NCI-H1694 (cell line): ENCODE data around the gene SYNJ2.
A peak's percentile ranks its signal among the peaks of the same experiment; 100 is the strongest.

ENCODE experiments used
- DNase-seq: peaks from one replicate; lab custom pipeline; 2025; lab: John Stamatoyannopoulos, UW

Gene SYNJ2

DNA sequence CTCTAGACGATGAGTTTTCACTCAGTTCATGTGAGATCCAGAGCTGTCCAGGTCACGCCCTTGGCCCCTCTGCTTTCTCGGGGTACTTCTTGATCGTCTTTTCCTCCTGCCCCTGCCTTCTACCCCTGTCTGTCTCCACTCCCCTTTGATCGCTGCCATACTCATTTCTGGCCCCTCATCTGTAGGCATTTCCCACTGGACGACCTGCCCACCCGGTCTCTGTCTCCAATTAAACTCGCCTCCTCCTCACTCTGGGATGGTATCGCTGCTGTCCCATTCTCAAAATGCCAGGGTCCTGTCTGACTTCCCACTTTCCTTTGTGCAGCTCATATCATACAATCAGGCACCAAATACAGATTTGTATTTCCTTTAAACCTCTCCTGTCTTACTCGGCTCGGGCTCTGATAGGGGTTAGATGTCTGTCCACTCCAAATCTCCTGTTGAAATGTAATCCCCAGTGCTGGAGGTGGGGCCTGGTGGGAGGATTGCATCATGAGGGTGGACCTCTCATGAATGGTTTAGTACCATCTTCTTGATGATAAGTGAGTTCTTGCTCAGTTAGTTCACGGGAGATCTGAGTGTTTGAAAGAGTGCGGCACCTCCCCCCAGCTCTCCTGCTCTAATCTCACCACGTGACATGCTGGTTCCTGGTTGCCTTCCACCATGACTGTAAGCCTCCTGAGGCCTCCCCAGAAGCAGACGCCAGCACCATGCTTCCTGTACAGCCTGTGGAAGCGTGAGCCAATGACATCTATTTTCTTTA, 3.5 kb upstream of the SYNJ2 start:
- no peak for DNase-seq

DNA sequence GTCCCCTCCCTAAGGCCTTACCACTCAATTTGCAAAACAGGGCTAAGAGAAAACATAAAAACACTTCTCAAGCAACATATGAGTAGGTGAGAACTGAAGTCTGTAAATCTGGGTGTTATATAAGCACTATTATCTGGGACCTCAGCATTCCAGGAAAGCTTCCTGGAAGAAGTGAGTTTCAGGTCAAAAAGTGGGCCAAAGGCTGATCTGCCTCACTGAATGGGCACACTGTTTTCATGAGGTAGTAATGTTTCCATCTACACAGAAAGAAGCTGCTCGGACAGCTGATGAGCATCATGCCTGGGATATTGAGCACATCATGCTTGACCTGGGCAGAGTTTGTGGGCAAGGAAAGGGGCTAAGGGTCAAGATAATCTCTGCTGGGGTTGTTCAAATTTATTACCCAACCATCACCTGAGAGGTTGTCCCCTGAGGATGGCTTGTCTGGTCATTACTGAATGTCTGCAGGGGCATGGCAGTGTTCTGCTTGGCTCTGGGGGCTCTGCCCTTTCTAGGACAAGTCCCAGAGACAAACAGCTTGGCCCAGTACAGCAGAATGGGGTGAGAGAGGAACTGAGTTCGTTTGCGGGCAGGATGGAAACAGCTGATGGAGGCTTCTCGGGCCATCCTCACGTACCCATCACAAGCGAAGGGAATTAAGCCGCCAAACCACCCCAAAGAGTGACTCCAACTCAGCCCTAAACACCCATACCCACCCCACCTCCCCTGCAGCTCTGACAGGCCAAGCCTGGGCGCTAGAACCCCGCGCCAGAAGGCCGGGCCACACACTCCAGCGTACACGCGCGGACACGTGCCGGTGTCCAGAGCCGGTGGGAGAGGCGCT, 1.2 kb upstream of the SYNJ2 start:
- no peak for DNase-seq

DNA sequence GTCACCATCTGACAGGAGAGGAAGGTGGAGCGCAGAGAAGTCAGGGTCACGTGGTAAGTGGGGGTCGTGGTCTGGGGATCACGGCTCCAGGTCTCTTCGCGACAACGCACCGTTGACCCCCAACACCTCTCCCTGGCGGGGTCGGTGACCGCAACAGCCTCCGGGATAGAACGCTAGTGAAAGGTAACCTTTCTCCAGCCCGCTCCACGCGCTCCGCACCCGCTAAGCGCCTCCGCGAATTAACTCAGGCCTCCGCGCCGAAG, 600 bp upstream of the SYNJ2 start:
- no peak for DNase-seq

DNA sequence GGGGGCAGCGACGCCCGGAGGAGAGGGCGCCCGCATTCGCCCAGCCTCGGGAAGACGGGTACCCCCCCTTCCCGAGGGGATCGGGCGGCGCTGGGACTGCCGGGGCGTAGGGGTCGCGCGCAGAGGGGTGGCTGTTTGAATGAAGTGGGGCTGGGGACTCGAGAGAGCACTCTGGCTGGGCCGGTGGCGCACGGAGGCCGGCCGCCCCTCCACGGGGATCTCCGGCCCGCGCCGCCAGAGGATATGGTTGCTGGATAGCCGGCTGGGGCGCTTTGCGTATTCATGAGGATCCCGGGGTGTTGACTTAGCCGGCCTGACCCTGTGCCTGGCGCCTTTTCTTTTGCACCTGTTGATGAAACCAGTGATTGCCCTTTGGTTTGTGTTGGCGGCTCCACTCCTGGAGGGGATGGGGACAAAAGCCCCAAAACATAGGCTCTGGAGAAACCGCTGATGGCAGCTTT, 469 bp downstream of the SYNJ2 start:
- no peak for DNase-seq

DNA sequence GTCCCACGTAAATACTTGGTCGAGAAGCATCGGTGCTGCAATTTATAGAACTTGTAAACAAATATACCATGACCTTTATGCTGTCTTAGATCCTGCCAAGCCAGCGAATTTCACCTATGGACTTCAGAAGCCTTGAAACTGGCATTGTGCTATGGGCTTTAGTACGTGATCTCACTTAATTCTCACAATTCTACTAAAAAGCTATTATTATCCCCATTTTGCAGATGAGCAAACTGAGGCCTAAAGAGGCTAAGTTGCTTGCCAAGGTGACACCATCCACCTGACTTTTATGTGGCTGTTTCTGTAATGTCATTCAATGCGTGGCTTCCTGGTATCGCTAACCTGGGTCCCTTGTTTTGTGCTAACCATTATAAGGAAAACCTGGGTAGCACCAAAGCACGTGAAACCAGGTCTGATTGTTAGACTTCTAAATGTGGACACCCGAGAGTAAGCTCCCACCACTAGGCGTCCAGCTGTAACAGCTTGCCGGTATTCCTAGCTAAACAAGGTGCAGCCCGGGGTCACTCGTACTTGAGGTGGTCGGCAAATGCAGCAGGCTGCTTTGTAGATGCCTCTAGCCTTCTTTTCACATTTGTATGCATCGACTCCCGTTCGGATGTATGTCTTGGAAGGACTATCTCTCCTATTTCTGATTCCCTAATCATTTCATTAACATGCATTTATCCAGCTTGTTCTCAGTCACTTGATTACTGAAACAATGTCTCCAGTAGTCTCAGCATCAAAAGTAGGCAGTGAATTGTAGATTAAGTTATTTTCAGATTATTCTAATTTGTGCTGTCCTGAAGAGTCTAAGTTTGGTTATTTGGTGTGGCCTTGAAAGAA, 1.1 kb downstream of the SYNJ2 start:
- no peak for DNase-seq

DNA sequence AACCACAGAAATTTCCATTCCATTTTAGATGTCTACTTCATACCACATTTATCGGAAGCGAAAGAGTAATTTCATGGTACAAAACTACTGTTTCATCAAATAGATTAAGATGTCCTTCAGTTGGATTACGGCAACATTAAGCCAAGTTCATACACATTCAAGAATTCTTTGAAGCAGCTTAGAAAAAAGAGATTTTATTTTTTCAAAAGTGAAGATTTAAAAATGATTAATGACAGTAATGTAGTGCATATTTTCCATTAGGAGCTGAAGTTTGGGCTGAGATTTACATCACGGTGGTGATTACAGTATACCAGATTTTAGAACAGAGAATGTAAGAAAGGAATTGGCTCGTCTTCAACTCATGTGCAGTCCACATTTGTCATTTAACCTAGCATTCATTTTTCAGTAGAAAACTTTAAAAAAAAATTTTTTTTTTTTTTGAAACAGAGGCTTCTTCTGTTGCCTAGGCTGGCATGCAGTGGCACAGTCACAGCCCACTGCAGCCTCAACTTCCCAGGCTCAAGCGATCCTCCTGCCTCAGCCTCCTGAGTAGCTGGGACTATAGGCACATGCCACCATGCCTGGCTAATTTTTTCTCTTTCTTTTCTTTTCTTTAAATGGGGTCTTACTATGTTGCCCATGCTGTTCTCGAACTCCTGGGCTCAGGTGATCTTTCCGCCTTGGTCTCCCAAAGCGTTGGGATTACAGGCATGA, 1.9 kb downstream of the SYNJ2 start:
- DNase-seq: no peak

DNA sequence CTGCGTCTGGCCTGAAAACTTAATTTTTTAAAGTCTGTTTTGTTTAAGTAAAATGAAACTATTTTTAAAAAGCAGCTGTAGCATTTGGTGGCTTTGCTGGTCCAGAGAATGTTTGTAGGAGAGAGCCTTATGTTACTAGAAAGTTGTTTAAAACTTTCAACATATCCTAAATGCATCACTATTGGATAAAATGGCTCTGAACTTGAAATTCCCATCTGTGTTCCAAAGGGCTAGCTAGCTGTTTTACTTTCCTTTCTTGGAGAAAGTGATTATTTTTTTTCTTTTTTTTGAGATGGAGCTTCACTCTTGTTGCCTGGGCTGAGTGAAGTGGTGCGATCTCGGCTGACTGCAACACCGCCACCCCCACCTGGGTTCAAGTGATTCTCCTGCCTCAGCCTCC, 2.5 kb downstream of the SYNJ2 start:
- no peak for DNase-seq

DNA sequence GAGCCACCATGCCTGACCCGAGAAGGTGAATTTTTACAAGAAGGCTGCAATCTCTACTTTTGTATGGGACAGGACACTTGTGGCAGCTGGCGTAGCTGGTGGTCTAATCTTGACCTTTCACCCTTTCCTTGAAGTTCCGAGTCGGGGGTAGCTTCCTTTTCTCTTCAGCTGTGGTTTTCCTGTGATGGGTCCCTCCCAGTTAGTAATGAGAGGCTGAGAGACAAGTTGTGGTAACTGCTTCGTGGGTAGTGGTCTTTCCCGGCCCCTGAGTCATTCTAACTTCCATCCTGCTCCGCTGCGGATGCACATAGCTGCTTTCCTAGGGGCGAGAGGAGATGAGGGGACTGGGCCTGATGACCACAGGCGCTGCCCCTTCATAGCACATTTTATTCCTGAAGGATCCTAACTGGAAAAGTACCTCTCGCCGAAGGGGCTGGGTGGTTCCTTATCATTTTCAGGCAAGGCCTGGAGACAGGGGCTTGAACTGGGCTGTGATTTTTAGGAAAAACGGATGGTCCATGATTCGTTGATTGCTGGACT, 3.1 kb downstream of the SYNJ2 start:
- DNase-seq: no peak

DNA sequence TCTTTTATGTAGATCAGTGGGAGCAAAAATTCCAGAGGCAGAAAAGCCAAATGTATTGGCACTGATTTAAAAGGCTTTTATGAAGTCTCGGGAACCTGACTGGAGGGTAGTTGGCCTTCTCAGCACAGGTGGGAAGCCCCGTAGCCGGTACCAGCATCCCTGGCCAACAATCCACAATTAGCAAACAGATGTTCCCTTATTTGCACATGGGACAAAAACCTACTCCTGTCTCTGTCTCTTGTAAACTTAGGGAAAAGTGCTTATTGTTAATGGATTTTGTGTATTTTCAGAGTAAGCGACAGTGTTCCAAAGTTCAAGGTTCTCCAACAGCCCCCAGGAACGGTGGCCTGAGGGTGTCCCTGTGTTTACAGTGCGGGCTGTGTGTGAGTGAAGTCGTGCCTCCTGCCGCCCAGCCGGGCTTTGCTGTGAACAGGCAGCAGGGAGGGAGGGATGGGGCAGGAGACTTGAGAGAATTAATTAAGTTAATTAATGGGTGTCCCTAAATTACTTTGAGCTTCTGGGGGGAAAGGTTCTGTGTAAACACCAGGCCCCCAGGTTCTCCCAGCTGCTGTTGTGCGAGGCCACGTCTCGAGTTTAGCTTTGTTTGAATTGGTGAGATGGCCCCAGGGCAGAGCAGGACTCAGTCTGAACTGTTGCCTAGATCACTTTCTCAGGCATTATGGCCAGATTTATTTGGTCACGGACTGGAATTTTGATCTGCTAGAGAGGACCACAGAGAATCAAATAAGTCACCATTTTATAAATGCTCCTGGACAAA, 3.9 kb downstream of the SYNJ2 start:
- no peak for DNase-seq

DNA sequence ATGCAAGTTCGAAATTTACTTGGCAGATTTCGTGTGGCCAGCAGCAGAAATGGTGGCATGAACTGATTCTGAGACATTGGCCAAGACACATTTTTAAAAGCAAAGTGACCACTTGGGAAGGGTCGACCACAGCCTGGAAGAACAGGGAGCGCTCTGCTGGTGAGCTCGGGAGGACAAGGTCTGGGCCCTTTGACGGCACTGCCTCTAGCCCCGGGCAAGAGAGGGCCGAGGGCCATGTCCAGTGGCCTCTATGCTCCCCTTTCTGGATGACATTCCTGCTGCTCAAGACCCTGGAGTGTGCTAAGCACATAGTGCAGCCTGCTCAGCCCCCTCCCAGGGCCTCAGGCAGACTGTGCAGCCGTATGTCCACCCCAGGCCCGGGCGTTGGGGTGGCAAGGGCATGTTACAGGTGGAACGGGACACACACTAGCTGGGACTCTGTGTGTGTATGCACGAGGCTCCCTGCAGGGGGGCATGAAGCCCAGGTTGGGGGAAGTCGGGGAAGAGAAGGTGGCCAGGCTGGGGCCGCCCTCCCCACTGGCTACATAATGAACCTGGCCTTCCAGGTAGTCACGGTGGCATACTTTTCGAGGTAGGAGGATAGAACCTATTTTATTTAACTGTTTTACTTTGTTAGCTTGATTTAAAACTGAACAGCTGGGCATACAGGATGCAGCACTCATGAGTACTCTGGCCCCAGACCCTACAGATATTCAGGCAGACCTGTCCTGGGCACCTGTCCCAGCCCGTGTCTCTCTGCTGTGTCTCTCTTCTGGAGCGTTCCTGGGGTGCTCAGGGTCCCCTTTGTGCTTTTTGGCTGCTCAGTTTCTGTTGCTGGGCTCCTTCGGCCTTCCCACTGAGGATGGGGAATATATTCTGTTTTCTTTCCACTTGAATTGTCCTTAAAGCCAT, 6.4 kb downstream of the SYNJ2 start:
- no peak for DNase-seq

DNA sequence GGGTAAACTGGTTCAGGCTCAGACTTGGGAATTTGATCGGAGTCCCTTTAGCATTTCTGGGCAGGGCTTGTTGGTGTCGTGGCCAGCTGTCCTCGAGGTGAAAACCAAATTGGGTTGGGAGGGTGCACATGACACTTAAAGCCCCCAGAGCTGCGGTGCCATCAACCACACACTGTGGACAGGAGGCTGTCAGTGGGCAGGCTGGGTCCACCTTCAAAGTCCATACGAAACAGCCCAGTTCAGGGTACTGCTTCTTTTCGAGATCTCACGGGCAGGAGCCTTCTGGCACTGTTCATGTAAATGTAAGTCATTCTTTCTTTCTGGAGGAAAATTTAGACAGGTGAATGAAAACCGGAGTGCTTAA, 7.0 kb downstream of the SYNJ2 start:
- DNase-seq: no peak

DNA sequence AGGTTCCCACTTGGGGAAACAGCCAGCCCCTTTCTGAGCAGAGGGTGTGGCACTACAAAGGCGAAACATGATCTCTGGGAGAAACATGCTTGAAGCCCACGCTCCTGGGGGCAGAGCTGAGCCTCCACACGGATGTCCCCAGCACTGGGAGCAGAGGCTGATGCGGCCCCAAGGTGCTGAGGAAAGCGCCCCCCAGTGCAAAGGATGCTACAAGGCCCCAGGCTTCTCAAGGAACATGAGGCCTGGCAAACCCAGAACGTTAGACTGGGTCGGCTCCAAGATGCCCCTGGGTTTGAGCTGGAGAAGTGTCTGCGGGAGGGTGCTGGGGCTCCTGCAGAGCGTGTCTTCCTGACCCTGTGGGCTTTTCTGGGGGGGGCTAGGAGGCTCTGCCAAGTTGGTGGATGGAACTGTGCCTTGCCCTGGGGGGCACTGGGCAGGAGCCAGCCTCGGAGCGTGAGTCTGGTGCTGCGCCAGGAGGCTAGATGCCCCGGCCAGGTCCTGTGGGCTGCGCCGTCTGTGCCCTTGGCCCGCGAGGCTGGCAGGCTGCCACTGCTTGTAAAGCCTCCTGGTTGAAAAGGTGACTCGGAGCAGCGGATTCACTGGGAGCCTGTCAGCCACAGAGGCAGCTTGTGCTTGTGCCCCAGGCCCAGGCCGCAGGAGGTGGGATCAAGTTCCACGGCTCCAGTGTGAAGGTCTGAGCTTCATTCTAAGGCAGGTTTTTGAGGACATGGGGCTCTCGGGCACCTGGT, 8.1 kb downstream of the SYNJ2 start:
- DNase-seq: peak; percentile 21

DNA sequence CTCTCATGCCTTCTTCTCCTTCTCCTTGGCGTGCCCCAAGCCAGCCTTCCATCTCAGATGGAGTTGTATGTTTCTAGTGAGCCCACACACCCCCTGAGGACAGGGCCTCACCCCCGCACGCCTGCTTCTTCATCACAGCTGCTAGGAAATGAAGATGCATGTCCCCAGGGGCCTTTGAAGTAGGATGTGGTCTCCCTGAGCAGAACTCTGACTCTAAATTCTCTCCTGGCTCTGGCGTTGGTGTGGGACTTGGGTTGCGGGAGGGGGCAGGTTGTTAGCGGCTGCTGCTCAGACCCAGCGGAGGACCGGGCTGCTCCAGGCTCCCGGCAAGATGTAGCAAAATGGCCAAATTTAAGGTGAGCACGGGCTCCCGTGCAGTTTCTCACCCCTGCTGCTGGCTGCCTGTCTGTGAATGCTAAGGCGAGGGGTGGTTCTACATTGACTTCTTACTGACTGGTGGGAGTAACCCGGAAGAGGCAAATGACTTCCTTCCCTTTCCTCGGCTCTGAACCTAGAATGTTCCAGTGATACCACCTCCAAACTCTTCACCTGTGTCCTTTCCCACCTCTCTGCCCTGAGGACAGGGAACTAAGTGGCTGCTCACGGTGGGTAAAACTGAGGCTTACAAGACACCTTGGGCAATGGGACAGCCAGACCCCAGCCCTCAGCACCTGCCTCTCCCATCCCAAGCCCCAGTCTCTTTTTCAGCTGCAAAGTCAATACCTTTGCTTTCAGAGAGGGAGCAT, 8.8 kb downstream of the SYNJ2 start:
- no peak for DNase-seq

DNA sequence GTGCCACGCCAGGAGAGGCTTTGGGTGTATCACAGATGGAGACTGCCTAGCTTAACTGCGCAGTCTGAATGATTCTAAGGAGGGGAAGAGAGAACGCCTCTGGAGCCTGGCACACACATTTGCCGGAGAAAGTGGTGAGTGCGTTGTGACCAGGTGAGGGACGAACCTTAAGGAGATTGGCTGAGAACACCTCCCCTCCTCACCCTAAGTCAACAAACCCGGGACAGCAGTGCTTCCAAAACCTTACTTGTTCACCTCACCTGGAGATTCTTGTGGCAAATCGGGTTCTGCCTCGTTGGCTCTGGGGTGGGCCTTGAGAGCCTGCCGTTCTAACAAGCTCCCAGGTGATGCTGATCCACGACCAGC, 9.4 kb downstream of the SYNJ2 start:
- DNase-seq: no peak

DNA sequence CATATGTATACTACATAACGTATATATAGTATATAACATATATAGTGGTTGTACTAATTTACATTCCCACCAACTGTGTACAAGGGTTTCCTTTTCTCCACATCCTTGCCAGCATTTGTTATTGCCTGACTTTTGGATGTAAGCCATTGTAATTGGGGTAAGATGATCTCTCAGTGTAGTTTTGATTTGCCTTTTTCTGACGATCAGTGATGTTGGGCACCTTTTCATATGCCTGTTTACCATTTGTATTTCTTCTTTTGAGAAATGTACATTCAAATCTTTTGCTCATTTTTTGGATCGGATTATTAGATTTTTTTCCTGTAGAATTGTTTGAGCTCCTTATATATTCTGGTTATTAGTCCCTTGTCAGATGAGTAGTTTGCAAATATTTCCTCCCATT, 11.4 kb downstream of the SYNJ2 start:
- no peak for DNase-seq

DNA sequence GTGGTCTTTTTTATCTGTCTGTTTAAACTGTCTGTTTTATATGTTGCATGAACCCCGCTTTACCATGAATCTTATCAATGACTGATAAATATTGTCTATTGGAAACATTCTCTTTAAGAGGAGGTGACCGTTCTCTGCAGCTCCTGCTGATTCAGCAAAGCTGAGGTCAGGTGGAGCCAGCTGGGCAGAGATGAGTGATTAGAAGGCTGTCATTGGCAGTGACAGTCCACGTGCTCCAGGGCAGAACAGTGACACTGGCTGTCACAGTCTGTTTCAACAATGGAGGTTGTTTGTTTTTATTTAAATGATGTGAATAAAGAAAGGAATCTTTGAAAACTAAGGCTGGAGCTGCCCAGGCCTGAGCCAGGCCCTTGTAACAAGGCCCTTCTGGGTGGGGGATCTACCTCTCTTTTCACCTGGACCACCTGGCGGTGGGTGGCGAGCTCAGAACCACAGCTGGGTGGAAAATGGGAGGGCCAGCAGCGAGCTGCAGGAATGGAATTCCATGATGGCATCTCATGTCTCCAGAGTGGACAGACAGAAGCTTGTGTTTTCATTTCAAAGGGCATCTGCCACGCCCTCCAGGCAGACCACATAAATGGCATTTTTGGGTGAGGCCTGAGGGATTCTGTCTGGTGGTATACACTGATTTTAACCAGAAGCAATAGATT, 12.6 kb downstream of the SYNJ2 start:
- no peak for DNase-seq

DNA sequence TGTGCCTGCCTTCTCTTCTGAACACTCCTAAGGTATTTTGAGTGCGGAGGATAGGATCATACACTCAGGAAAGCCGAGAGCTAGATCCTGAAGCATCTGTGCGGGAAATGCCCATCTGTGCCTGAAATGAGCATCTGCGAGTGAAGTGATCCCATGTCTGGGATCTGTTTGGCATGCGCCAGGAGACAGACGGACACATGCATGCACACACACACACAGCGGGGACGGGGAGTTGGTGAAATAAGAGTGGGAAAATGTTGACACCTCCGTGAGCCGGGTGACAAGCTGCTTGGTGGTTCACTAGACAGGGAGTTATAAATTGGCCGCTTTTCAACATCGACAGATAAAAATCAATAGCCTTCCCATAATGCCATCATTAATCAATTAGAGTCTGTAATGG, 13.8 kb downstream of the SYNJ2 start:
- peak; percentile 56 for DNase-seq

DNA sequence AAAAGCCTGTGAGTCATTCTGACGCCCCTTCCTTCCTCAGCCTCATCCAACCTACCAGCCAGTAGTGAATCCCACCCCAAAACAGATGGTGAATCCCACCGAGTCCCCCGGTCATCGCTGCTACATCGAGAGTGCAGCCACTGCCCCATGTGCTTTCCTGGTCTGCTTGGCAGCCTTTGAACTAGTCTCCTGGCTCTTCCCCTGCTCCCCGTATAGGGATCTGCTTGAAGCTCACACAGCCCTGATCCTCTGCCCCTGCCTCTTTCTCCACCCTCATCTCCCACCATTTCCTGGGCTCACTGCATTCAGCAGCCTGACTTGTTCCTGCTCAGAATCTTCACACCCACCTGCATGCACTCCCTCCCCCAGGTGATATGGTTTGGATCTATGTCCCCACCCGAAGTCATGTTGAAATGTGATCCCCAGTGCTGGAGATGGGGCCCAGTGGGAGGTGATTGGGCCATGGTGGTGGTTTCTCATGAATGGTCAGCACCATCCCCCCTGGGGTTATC, 14.6 kb downstream of the SYNJ2 start:
- DNase-seq: no peak
